Upper lobe of right lung (tissue), 1 donor: ENCODE data around the gene CFAP70. TPM values are rescaled to one million over a fixed set of nuclear protein-coding genes. Genes with fewer than 3 reads are reported as not detected.

Experiments
- ATAC-seq: fragments of 200-7000 bp; cut with Tn5 transposase; one replicate; pipeline ENCODE4 v1.9.1; 2020; ENCODE audit warnings: mild to moderate bottlenecking, moderate library complexity
- DNase-seq: peaks from one replicate; pipeline ENCODE4 v3.0.0-alpha.2; 2020
- H3K27ac ChIP-seq: fragments of 200-600 bp; one replicate; pipeline ENCODE4 v1.8.0; 2022
- H3K27me3 ChIP-seq: fragments of 200-600 bp; one replicate; pipeline ENCODE4 v1.8.0; 2022; ENCODE audit warnings: mild to moderate bottlenecking
- H3K36me3 ChIP-seq: fragments of 200-600 bp; one replicate; pipeline ENCODE4 v1.8.0; 2022
- H3K4me1 ChIP-seq: fragments of 200-600 bp; one replicate; pipeline ENCODE4 v1.8.0; 2022
- H3K4me3 ChIP-seq: fragments of 200-600 bp; one replicate; pipeline ENCODE4 v1.8.0; 2022; ENCODE audit warnings: mild to moderate bottlenecking
- H3K9me3 ChIP-seq: fragments of 200-600 bp; one replicate; pipeline ENCODE4 v1.8.0; 2022
- CTCF ChIP-seq: fragments of 200-600 bp; IDR thresholded peaks from one replicate; pipeline ENCODE4 v1.8.0; 2022; ENCODE audit warnings: antibody characterized with exemption
- intact Hi-C: fragments of 100-400 bp; cut with DNase I; formaldehyde crosslinking; loops from one replicate; pipeline ENCODE4 v1.11.0; 2022
- total RNA-seq: library from RNA; stranded (reverse); fragmentation: NEBNext Ultra II Directional; extraction: Animal tissue kit (Norgen Biotek cat#: 25700); gene quantifications from one replicate; pipeline ENCODE4 v1.2.1, GENCODE V29; 2021
- donor health status: DM: no; HTN: yes; CAD: no; lungs with severe emphysema.

CFAP70 gene
- total RNA-seq, 1 donor from 2014 or later, result 2.7 TPM

DNA sequence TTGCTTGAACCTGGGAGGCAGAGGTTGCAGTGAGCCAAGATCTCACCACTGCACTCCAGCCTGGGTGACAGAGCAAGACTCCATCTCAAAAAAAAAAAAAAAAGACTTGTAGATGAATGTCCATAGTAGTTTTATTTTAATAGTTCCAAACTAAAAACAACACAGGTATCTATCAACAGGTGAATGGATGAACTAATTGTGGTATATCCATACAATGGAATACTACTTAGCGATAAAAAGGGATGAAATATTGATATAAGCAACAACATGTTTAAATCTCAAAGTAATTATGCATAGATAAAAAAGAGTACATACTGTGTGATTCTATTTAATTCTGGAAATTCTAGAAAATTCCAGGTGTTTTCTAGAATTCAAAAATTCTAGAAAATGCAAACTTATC is 68.7 kb downstream of the CFAP70 start:
- no peaks in the 10 kb centered on the region for H3K27me3 ChIP-seq
- no peak overlapping the region for H3K27ac ChIP-seq
- ATAC-seq (no peak), DNase-seq (no peak)
- no peak overlapping the region for H3K4me3 ChIP-seq
- H3K4me1 ChIP-seq, result no peaks in the 10 kb centered on the region
- no peaks in the 10 kb centered on the region for H3K9me3 ChIP-seq
- no peaks in the 10 kb centered on the region for H3K36me3 ChIP-seq
- TF ChIP-seq CTCF, result no peak
- intact Hi-C loops, result no loop called here

GRCh38 chr10:73287441-73287840 is 71.2 kb downstream of the CFAP70 start:
- Histone ChIP-seq H3K4me3 (no peak overlapping the region), H3K4me1 (no peaks in the 10 kb centered on the region), H3K9me3 (no peaks in the 10 kb centered on the region), H3K27ac (no peak overlapping the region), H3K36me3 (no peaks in the 10 kb centered on the region), H3K27me3 (no peaks in the 10 kb centered on the region)
- intact Hi-C loops, result no loop called here
- DNase-seq (no peak), ATAC-seq (no peak)
- TF ChIP-seq CTCF, result no peak

- Histone ChIP-seq H3K27me3 (no peaks in the 10 kb centered on the region), H3K9me3 (no peaks in the 10 kb centered on the region), H3K36me3 (no peaks in the 10 kb centered on the region), H3K4me3 (no peak overlapping the region), H3K4me1 (no peaks in the 10 kb centered on the region), H3K27ac (no peak overlapping the region)
- DNase-seq, result no peak
- ATAC-seq, result no peak
- intact Hi-C loops, result no loop called here
- no peak for TF ChIP-seq CTCF
Observed at GRCh38 chr10:73281097-73281496, 77.6 kb downstream of the CFAP70 start.

- ATAC-seq (no peak), DNase-seq (no peak)
- Histone ChIP-seq H3K36me3 (no peaks in the 10 kb centered on the region), H3K4me1 (no peaks in the 10 kb centered on the region), H3K9me3 (no peaks in the 10 kb centered on the region), H3K27me3 (no peaks in the 10 kb centered on the region), H3K4me3 (no peak overlapping the region), H3K27ac (no peak overlapping the region)
- no peak for TF ChIP-seq CTCF
- intact Hi-C loops, result no loop called here
Observed at GRCh38 chr10:73264423-73264822, 94.2 kb downstream of the CFAP70 start.

- ATAC-seq (no peak), DNase-seq (no peak)
- H3K27ac ChIP-seq, result no peak overlapping the region
- H3K36me3 ChIP-seq, result no peaks in the 10 kb centered on the region
- intact Hi-C loops, result no loop called here
- H3K9me3 ChIP-seq, result no peaks in the 10 kb centered on the region
- H3K4me3 ChIP-seq, result no peak overlapping the region
- H3K27me3 ChIP-seq, result no peaks in the 10 kb centered on the region
- TF ChIP-seq CTCF, result peak; percentile 41
- no peaks in the 10 kb centered on the region for H3K4me1 ChIP-seq
Observed at GRCh38 chr10:73263693-73264347, 94.8 kb downstream of the CFAP70 start.
